ENCODE measurements around the gene GNAO1. TPM values are rescaled to one million over a fixed set of nuclear protein-coding genes. Genes with fewer than 3 reads are reported as not detected.

GNAO1 gene
- polyA plus RNA-seq, 1 donor from 2014 or later, result 31.5 TPM

- Histone ChIP-seq H4K20me1 (ENCODE audit: insufficient read depth) (peaks cover 12% of the 10 kb centered on the region), H3K79me2 (replicated peaks; ENCODE audit: insufficient read depth, low read length) (no peaks in the 10 kb centered on the region), H3K4me2 (ENCODE audit: low read length) (no peak overlapping the region), H2AFZ (ENCODE audit: low read depth, low read length) (no peak overlapping the region), H3F3A (ENCODE audit: insufficient read depth, low read length, poor library complexity, severe bottlenecking) (no peaks in the 10 kb centered on the region), H3K9me3 (ENCODE audit: low read length) (no peaks in the 10 kb centered on the region), H3K4me3 (ENCODE audit: low read length) (no peak overlapping the region), H3K9ac (ENCODE audit: low read length) (no peak overlapping the region), H3K27ac (ENCODE audit: low read length) (no peak overlapping the region), H3K27me3 (ENCODE audit: insufficient read depth, low read depth, low read length) (no peaks in the 10 kb centered on the region), H3K9me2 (ENCODE audit: insufficient read depth, low read length) (no peaks in the 10 kb centered on the region), H3K36me3 (ENCODE audit: insufficient read depth, low read length) (no peaks in the 10 kb centered on the region)
- no peak for TF ChIP-seq CTCF (IDR thresholded peaks at IDR 0.05; ENCODE audit: poor library complexity, severe bottlenecking)
- TF ChIP-seq RAD21 (conservative IDR thresholded peaks at IDR 0.05), result no peak
- TF ChIP-seq, protein P1, sequence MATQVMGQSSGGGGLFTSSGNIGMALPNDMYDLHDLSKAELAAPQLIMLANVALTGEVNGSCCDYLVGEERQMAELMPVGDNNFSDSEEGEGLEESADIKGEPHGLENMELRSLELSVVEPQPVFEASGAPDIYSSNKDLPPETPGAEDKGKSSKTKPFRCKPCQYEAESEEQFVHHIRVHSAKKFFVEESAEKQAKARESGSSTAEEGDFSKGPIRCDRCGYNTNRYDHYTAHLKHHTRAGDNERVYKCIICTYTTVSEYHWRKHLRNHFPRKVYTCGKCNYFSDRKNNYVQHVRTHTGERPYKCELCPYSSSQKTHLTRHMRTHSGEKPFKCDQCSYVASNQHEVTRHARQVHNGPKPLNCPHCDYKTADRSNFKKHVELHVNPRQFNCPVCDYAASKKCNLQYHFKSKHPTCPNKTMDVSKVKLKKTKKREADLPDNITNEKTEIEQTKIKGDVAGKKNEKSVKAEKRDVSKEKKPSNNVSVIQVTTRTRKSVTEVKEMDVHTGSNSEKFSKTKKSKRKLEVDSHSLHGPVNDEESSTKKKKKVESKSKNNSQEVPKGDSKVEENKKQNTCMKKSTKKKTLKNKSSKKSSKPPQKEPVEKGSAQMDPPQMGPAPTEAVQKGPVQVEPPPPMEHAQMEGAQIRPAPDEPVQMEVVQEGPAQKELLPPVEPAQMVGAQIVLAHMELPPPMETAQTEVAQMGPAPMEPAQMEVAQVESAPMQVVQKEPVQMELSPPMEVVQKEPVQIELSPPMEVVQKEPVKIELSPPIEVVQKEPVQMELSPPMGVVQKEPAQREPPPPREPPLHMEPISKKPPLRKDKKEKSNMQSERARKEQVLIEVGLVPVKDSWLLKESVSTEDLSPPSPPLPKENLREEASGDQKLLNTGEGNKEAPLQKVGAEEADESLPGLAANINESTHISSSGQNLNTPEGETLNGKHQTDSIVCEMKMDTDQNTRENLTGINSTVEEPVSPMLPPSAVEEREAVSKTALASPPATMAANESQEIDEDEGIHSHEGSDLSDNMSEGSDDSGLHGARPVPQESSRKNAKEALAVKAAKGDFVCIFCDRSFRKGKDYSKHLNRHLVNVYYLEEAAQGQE (IDR thresholded peaks at IDR 0.05; ENCODE audit: borderline replicate concordance), result no peak
- TF ChIP-seq EP300 (conservative IDR thresholded peaks at IDR 0.05; ENCODE audit: poor library complexity, severe bottlenecking), result no peak
- no peak for TF ChIP-seq TAF1 (IDR thresholded peaks at IDR 0.05; ENCODE audit: low read depth)
- no peak for TF ChIP-seq EZH2 (IDR thresholded peaks at IDR 0.05; ENCODE audit: borderline replicate concordance, insufficient read depth, low read length, poor library complexity, severe bottlenecking)
- TF ChIP-seq MXI1 (conservative IDR thresholded peaks at IDR 0.05; ENCODE audit: poor library complexity, severe bottlenecking), result no peak
- no peak for TF ChIP-seq POLR2AphosphoS5 (IDR thresholded peaks at IDR 0.05)
- no peak for TF ChIP-seq SMC3 (conservative IDR thresholded peaks at IDR 0.05; ENCODE audit: poor library complexity)
Observed at GRCh38 chr16:56298948-56299596, 107.8 kb downstream of the GNAO1 start.

GRCh38 chr16:56300242-56300623 is 108.9 kb downstream of the GNAO1 start:
- H3K9ac ChIP-seq (ENCODE audit: low read length), result no peak overlapping the region
- H3F3A ChIP-seq (ENCODE audit: insufficient read depth, low read length, poor library complexity, severe bottlenecking), result no peaks in the 10 kb centered on the region
- H3K9me3 ChIP-seq (ENCODE audit: low read length), result no peaks in the 10 kb centered on the region
- no peaks in the 10 kb centered on the region for H3K36me3 ChIP-seq (ENCODE audit: insufficient read depth, low read length)
- H3K79me2 ChIP-seq (replicated peaks; ENCODE audit: insufficient read depth, low read length), result no peaks in the 10 kb centered on the region
- H3K9me2 ChIP-seq (ENCODE audit: insufficient read depth, low read length), result no peaks in the 10 kb centered on the region
- no peak overlapping the region for H3K4me2 ChIP-seq (ENCODE audit: low read length)
- H3K4me3 ChIP-seq (ENCODE audit: low read length), result no peak overlapping the region
- H2AFZ ChIP-seq (ENCODE audit: low read depth, low read length), result no peak overlapping the region
- H3K27me3 ChIP-seq (ENCODE audit: insufficient read depth, low read depth, low read length), result no peaks in the 10 kb centered on the region
- no peak overlapping the region for H3K27ac ChIP-seq (ENCODE audit: low read length)
- TF ChIP-seq MXI1 (conservative IDR thresholded peaks at IDR 0.05; ENCODE audit: poor library complexity, severe bottlenecking) (no peak), POLR2AphosphoS5 (IDR thresholded peaks at IDR 0.05) (no peak)
- peaks cover 8% of the 10 kb centered on the region for H4K20me1 ChIP-seq (ENCODE audit: insufficient read depth)
